Stomach (tissue), 4 donors: ENCODE results near the gene PRRC2C.
"Not testable (repeated sequence)": the region's sequence is repeated elsewhere in the genome, so short reads cannot be mapped to it uniquely, and the experiment has no call there.

ENCODE experiments used
- CTCF ChIP-seq, 7 experiments: fragments of 450-650 bp in 4 of 7; fragments of 200-600 bp in 3 of 7; sonication (generic) in 3 of 7; IDR thresholded peaks; one replicate each; pipeline ENCODE4 v1.5.1; 2016 to 2019; ENCODE audit warnings: antibody characterized with exemption in 7 of 7, control low read depth in 2 of 7, mild to moderate bottlenecking in 1 of 7
- EP300 ChIP-seq: sonication (generic); formaldehyde crosslinking; IDR thresholded peaks from one replicate; pipeline ENCODE4 v1.6.1; 2017; ENCODE audit warnings: antibody characterized with exemption

GRCh38 chr1:171615122-171615906 is 130.0 kb downstream of the PRRC2C start:
- TF ChIP-seq EP300; CTCF (IDR thresholded peaks at IDR 0.05): not testable (repeated sequence)
